SK-N-MC (cell line): ENCODE results near the gene SLC12A1.

Experiments
- EZH2 ChIP-seq: fragments of 200-600 bp; sonication (generic); IDR thresholded peaks from one replicate; pipeline ENCODE4 v1.6.1; 2017; ENCODE audit warnings: antibody characterized with exemption
- FOXP2 ChIP-seq: optimal IDR thresholded peaks from 2 replicates; pipeline ENCODE3; 2011; ENCODE audit warnings: mild to moderate bottlenecking, moderate library complexity; ENCODE audit not compliant: insufficient read depth; ENCODE audit errors: extremely low read length, control extremely low read depth
- POLR2AphosphoS5 ChIP-seq: IDR thresholded peaks from 2 replicates; pipeline ENCODE4 v1.6.1; 2012; ENCODE audit warnings: mild to moderate bottlenecking, low read depth, low read length, borderline replicate concordance

DNA sequence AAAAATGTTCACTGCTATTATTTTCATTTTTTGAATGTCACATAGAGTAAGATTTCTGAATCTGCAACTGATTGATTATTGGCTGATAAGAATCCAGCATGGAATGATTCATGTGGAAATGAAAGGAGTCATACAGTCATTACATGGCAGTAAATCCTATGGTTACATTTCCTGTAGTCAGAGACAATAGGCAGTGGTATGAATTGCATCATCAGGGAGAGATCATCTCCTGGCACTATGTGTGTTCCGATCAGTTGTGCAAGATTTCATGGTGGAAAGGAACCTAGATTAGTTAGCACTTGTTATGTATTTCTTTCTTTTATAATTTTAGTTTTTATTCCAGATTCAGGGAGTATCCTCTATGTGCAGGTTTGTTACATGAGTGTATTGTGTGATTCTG is 38.8 kb downstream of the SLC12A1 start:
- TF ChIP-seq EZH2 (no peak), POLR2AphosphoS5 (no peak), FOXP2 (no peak)
